SK-N-SH (cell line): ENCODE measurements around the gene CST2. TPM values are rescaled to one million over a fixed set of nuclear protein-coding genes. Genes with fewer than 3 reads are reported as not detected.

Source experiments
- CTCF ChIA-PET: fragments of 300-600, 350-600 bp; formaldehyde crosslinking; extraction: SDS; loops from one replicate; lab custom pipeline; 2021; lab: Yijun Ruan, JAX
- POLR2A ChIA-PET: fragments of 350-600 bp; sonication (Branson Sonifier 250); formaldehyde crosslinking; extraction: SDS; loops from one replicate; lab custom pipeline; 2020; ENCODE audit warnings: antibody characterized with exemption, inconsistent platforms; lab: Yijun Ruan, JAX
- DNase-seq: peaks from one replicate; pipeline ENCODE4 v3.0.0; 2012
- H2AFZ ChIP-seq: fragments of 200-600 bp; sonication (generic); 2 replicates; pipeline ENCODE4 v1.8.1; 2016; ENCODE audit warnings: antibody characterized with exemption, mild to moderate bottlenecking, low read depth
- H3F3A ChIP-seq: fragments of 200-600 bp; sonication (generic); replicated peaks from 2 replicates; pipeline ENCODE3; 2016; ENCODE audit warnings: antibody characterized with exemption, mild to moderate bottlenecking; ENCODE audit not compliant: insufficient read depth
- H3K27ac ChIP-seq, 2 experiments: fragments of 200-500 bp in 1 of 2; fragments of 200-600 bp in 1 of 2; sonication (Bioruptor generic) in 1 of 2; sonication (generic), shearing (Covaris generic) in 1 of 2; 2 replicates each; pipeline versions ENCODE4 v1.5.1 to v1.6.1; 2014 to 2016; ENCODE audit warnings: low read depth in 2 of 2, inconsistent platforms in 1 of 2, low read length in 1 of 2, mild to moderate bottlenecking in 1 of 2, mixed read lengths in 1 of 2
- H3K27me3 ChIP-seq: fragments of 200-600 bp; sonication (generic), shearing (Covaris generic); 2 replicates; pipeline ENCODE4 v1.6.1; 2016; ENCODE audit warnings: mixed run types; ENCODE audit not compliant: insufficient read depth
- H3K36me3 ChIP-seq, 2 experiments: fragments of 200-500 bp in 1 of 2; fragments of 200-600 bp in 1 of 2; sonication (Bioruptor generic) in 1 of 2; sonication (generic) in 1 of 2; replicated peaks in 1 of 2; 2 replicates each; pipeline versions ENCODE3 to v1.5.1; 2014 to 2016; ENCODE audit warnings: low read length in 1 of 2, mild to moderate bottlenecking in 1 of 2; ENCODE audit not compliant: insufficient read depth in 2 of 2, control insufficient read depth in 1 of 2
- H3K4me1 ChIP-seq, 2 experiments: fragments of 200-500 bp in 1 of 2; fragments of 200-600 bp in 1 of 2; sonication (Bioruptor generic) in 1 of 2; sonication (generic), shearing (Covaris generic) in 1 of 2; 2 replicates each; pipeline versions ENCODE4 v1.5.1 to v1.6.1; 2014 to 2016; ENCODE audit warnings: low read depth in 1 of 2, low read length in 1 of 2, mixed run types in 1 of 2; ENCODE audit not compliant: insufficient read depth in 2 of 2, control insufficient read depth in 1 of 2
- H3K4me2 ChIP-seq: fragments of 200-600 bp; sonication (generic), shearing (Covaris generic); 2 replicates; pipeline ENCODE4 v1.6.1; 2017; ENCODE audit warnings: mixed run types
- H3K4me3 ChIP-seq, 2 experiments: fragments of 200-500 bp in 1 of 2; fragments of 200-600 bp in 1 of 2; sonication (Bioruptor generic) in 1 of 2; sonication (generic), shearing (Covaris generic) in 1 of 2; 2 replicates each; pipeline versions ENCODE4 v1.5.1 to v1.8.1; 2014 to 2016; ENCODE audit warnings: low read depth in 2 of 2, inconsistent platforms in 1 of 2, low read length in 1 of 2, mild to moderate bottlenecking in 1 of 2, mixed read lengths in 1 of 2, moderate library complexity in 1 of 2
- H3K79me2 ChIP-seq: fragments of 200-600 bp; sonication (generic); 2 replicates; pipeline ENCODE4 v1.8.1; 2017; ENCODE audit warnings: mild to moderate bottlenecking; ENCODE audit not compliant: insufficient read depth
- H3K9ac ChIP-seq: fragments of 200-600 bp; sonication (generic); 2 replicates; pipeline ENCODE4 v1.6.1; 2017; ENCODE audit warnings: mixed run types
- H3K9me2 ChIP-seq: fragments of 200-600 bp; sonication (generic); 2 replicates; pipeline ENCODE4 v1.6.1; 2017; ENCODE audit warnings: mixed run types
- H3K9me3 ChIP-seq: fragments of 200-600 bp; sonication (generic); 2 replicates; pipeline ENCODE4 v1.6.1; 2017; ENCODE audit warnings: mixed run types, mild to moderate bottlenecking, moderate library complexity
- H4K20me1 ChIP-seq: fragments of 200-600 bp; sonication (generic); 2 replicates; pipeline ENCODE4 v1.6.1; 2017; ENCODE audit warnings: mild to moderate bottlenecking, mixed run types; ENCODE audit not compliant: insufficient read depth
- CTCF ChIP-seq: fragments of 200-600 bp; sonication (generic); IDR thresholded peaks from 2 replicates; pipeline ENCODE4 v1.6.1; 2017; ENCODE audit warnings: antibody characterized with exemption, mild to moderate bottlenecking, moderate library complexity
- ELF1 ChIP-seq: IDR thresholded peaks from 2 replicates; pipeline ENCODE4 v1.4.0; 2012
- EP300 ChIP-seq, 2 experiments: IDR thresholded peaks; 2 replicates each; pipeline versions ENCODE4 v1.4.0 to v1.6.1; 2012; ENCODE audit warnings: borderline replicate concordance in 1 of 2, low read depth in 1 of 2, low read length in 1 of 2
- EZH2phosphoT487 ChIP-seq: fragments of 200-600 bp; sonication (generic); IDR thresholded peaks from 2 replicates; pipeline ENCODE4 v1.6.1; 2017; ENCODE audit warnings: low read depth, mixed run types, mild to moderate bottlenecking, antibody characterized with exemption, moderate library complexity, borderline replicate concordance
- FOXJ3 ChIP-seq: sonication (generic); formaldehyde crosslinking; IDR thresholded peaks from 2 replicates; pipeline ENCODE4 v1.5.1; 2020; ENCODE audit warnings: mild to moderate bottlenecking, missing genetic modification reagents
- FOXM1 ChIP-seq: IDR thresholded peaks from 2 replicates; pipeline ENCODE4 v1.4.0; 2012; ENCODE audit warnings: low read depth, mild to moderate bottlenecking
- IRF3 ChIP-seq: fragments of 150-350 bp; IDR thresholded peaks from 2 replicates; pipeline ENCODE4 v1.6.1; 2016; ENCODE audit warnings: mild to moderate bottlenecking, low read depth, low read length
- NFIC ChIP-seq: IDR thresholded peaks from 2 replicates; pipeline ENCODE4 v1.4.0; 2012; ENCODE audit warnings: borderline replicate concordance
- POLR2AphosphoS5 ChIP-seq: IDR thresholded peaks from 2 replicates; pipeline ENCODE4 v1.6.1; 2012; ENCODE audit warnings: low read depth, low read length
- REST ChIP-seq: IDR thresholded peaks from 2 replicates; pipeline ENCODE4 v1.6.1; 2012; ENCODE audit warnings: mild to moderate bottlenecking, low read depth, low read length, moderate library complexity
- RFX5 ChIP-seq: IDR thresholded peaks from 2 replicates; pipeline ENCODE4 v1.6.1; 2012; ENCODE audit warnings: mild to moderate bottlenecking, improper control_type of control experiment, low read length
- RXRA ChIP-seq: IDR thresholded peaks from 2 replicates; pipeline ENCODE4 v1.4.0; 2012; ENCODE audit warnings: low read depth, mild to moderate bottlenecking, borderline replicate concordance
- SMC3 ChIP-seq: IDR thresholded peaks from 2 replicates; pipeline ENCODE4 v1.6.1; 2012; ENCODE audit warnings: low read depth, low read length, improper control_type of control experiment
- TAF1 ChIP-seq: IDR thresholded peaks from 2 replicates; pipeline ENCODE4 v1.6.1; 2012; ENCODE audit warnings: low read depth, mild to moderate bottlenecking, low read length, moderate library complexity, borderline replicate concordance
- TEAD4 ChIP-seq: IDR thresholded peaks from 2 replicates; pipeline ENCODE4 v1.4.0; 2012; ENCODE audit warnings: mild to moderate bottlenecking, borderline replicate concordance; ENCODE audit not compliant: insufficient read depth
- USF1 ChIP-seq: IDR thresholded peaks from 2 replicates; pipeline ENCODE4 v1.4.0; 2012; ENCODE audit warnings: low read depth, borderline replicate concordance
- YY1 ChIP-seq: IDR thresholded peaks from 2 replicates; pipeline ENCODE4 v1.4.0; 2012; ENCODE audit warnings: low read depth, mild to moderate bottlenecking
- ZBTB33 ChIP-seq: IDR thresholded peaks from 2 replicates; pipeline ENCODE4 v1.4.0; 2012; ENCODE audit warnings: low read depth, borderline replicate concordance
- WGBS: methylation state at CpG from one replicate; pipeline ENCODE4 v1.1.6; 2017; ENCODE audit warnings: low lambda C conversion rate; 5-methylcytosine and 5-hydroxymethylcytosine counted together
- polyA plus RNA-seq, 3 experiments: library from polyadenylated mRNA; depleted of rRNA; stranded (reverse); fragments of >200 nt; gene quantifications; 2 replicates each; pipeline ENCODE4 v1.2.3, GENCODE V29; 2012

The CST2 gene
- polyA plus RNA-seq, 1 of the 3 experiments (the other 2 are of a cell fraction) = not detected

- no peak for DNase-seq
- Histone ChIP-seq H3K27ac (no peak overlapping the region), H3K9me3 (no peaks in the 10 kb centered on the region), H3K9me2 (no peaks in the 10 kb centered on the region), H3F3A (no peaks in the 10 kb centered on the region), H3K36me3 (no peaks in the 10 kb centered on the region), H3K4me3 (no peak overlapping the region), H2AFZ (no peak overlapping the region), H3K4me2 (no peak overlapping the region), H3K79me2 (no peaks in the 10 kb centered on the region), H3K27me3 (no peaks in the 10 kb centered on the region; the same call in 1 of the 2 replicates), H3K9ac (no peak overlapping the region), H3K4me1 (no peaks in the 10 kb centered on the region), H4K20me1 (no peaks in the 10 kb centered on the region)
- CTCF ChIA-PET = no interaction called here
- 14% methylated on average over 5 of the region's 5 CpGs for WGBS
- POLR2A ChIA-PET = no interaction called here
- TF ChIP-seq SMC3 (no peak), NFIC (no peak), RXRA (no peak), TEAD4 (no peak), ELF1 (no peak), EZH2phosphoT487 (no peak), CTCF (no peak), FOXJ3 (CRISPR knock-in tag) (no peak), USF1 (no peak), RFX5 (no peak), REST (no peak), EP300 (IDR thresholded peaks at IDR 0.05; ENCODE audit: borderline replicate concordance in 1 of 2, low read depth in 1 of 2, low read length in 1 of 2) (no peak), YY1 (no peak), IRF3 (no peak), ZBTB33 (no peak), POLR2AphosphoS5 (no peak), FOXM1 (no peak), TAF1 (no peak)
Measured at GRCh38 chr20:23874747-23875146, 48.2 kb upstream of the CST2 start.
